ENCODE results near the gene IL1RAPL2.

IL1RAPL2 gene

DNA sequence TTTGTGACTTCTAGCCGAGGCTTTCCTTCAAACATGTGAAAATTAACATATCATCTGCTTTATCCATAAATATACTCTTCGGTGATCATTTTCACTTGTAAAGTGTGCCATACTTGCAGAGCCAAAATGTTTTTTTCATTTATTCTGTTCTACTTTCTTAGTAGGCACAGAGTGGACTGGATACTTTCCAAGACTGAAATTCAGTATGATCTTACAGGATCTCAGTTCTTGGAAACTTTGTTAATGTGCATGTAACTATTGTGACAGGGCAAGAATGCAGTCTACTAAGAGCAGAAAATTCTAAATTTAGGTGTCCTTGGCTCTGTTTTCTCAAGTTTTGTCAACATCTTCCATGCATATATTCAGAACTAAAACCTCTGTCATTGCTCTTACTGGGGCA is 369.6 kb downstream of the IL1RAPL2 start:
- no peak for DNase-seq (ENCODE audit: low read depth)
- TF ChIP-seq, protein P1, sequence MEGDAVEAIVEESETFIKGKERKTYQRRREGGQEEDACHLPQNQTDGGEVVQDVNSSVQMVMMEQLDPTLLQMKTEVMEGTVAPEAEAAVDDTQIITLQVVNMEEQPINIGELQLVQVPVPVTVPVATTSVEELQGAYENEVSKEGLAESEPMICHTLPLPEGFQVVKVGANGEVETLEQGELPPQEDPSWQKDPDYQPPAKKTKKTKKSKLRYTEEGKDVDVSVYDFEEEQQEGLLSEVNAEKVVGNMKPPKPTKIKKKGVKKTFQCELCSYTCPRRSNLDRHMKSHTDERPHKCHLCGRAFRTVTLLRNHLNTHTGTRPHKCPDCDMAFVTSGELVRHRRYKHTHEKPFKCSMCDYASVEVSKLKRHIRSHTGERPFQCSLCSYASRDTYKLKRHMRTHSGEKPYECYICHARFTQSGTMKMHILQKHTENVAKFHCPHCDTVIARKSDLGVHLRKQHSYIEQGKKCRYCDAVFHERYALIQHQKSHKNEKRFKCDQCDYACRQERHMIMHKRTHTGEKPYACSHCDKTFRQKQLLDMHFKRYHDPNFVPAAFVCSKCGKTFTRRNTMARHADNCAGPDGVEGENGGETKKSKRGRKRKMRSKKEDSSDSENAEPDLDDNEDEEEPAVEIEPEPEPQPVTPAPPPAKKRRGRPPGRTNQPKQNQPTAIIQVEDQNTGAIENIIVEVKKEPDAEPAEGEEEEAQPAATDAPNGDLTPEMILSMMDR (conservative IDR thresholded peaks at IDR 0.05; ENCODE audit: low read depth, low read length): no peak
- no peak overlapping the region for H3K4me3 ChIP-seq (ENCODE audit: low read length)

DNA sequence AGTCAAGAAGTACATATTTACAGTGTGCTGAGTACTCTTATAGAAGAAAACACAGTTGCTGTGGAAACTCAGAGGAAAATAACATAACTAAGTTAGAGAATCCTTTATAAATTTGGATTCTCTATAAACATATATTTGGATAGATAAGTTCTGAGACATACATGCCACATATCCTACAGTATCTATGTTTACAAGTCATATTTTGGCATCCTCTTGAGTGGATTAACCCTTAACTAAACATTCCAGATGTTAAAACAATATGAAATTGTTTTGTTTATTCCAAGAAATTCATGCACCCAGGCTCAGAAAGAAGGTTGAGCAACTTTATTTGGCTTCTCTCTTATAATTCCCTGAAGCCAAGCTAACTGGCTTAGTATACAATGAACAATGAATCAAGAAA is 387.3 kb downstream of the IL1RAPL2 start:
- DNase-seq (ENCODE audit: low read depth): no peak
- H3K4me3 ChIP-seq (ENCODE audit: low read length): no peak overlapping the region
- TF ChIP-seq, protein P1 (conservative IDR thresholded peaks at IDR 0.05; ENCODE audit: low read depth, low read length): no peak

DNA sequence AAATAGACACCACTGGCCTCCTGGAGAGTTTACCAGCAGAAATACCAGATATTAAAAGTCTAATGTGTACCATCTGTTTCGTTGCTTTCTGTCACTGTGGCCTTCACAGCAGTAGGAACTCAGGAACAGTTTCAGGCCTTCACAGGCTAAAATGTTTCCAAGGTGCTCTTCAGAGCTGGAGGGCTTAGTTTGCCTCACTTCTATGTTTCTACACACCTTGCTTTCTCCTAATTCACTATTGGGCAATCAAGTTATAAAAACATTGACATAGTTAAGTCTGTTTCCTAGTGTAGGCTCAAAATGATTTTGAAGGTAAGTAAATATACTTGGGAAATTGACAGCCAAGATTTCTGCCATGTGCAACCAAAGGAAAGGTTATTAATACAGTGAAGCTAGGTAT is 395.9 kb downstream of the IL1RAPL2 start:
- no peak overlapping the region for H3K4me3 ChIP-seq (ENCODE audit: low read length)
- TF ChIP-seq, protein P1 (conservative IDR thresholded peaks at IDR 0.05; ENCODE audit: low read depth, low read length): no peak
- DNase-seq (ENCODE audit: low read depth): no peak

DNA sequence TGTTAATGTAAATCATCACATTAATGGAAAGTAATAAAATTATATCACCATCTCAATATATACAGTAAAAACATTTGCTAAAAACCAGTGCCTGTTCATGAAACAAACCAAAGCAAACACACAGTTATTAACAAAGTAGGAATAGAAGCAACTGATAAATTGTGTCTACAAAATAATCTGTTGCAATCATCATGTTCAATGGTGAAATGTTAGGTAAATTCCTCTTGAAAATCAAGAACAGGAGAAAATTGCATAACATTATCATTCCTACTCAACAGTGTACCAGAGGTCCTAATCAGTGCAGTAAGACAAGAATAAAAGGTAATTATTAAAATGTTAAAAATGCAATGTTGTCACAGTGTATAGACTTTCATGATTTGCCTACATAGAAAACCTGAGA is 402.2 kb downstream of the IL1RAPL2 start:
- no peak for DNase-seq (ENCODE audit: low read depth)
- TF ChIP-seq, protein P1 (conservative IDR thresholded peaks at IDR 0.05; ENCODE audit: low read depth, low read length): no peak
- no peak overlapping the region for H3K4me3 ChIP-seq (ENCODE audit: low read length)

DNA sequence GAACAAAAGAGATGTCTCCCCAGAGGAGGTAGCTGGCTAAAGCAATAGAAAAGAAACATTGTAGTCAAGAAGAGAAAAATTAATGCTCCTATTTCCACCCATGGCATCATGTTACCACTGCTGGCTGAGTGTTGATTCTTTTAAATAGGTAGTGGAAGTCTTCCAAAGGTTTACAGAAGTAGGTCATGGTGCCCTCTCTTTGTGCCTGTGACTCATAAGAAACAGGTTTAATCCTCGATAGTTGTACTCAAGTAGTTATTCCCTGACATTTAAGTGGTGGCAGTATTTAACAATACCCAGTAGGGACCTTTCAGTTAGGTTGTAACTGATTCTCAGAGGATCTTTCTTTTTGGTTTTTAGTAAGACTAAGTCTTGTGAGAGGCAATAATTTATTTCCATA is 406.7 kb downstream of the IL1RAPL2 start:
- H3K4me3 ChIP-seq (ENCODE audit: low read length): no peak overlapping the region
- TF ChIP-seq, protein P1 (conservative IDR thresholded peaks at IDR 0.05; ENCODE audit: low read depth, low read length): no peak
- peak; percentile 25 for DNase-seq (ENCODE audit: low read depth)

DNA sequence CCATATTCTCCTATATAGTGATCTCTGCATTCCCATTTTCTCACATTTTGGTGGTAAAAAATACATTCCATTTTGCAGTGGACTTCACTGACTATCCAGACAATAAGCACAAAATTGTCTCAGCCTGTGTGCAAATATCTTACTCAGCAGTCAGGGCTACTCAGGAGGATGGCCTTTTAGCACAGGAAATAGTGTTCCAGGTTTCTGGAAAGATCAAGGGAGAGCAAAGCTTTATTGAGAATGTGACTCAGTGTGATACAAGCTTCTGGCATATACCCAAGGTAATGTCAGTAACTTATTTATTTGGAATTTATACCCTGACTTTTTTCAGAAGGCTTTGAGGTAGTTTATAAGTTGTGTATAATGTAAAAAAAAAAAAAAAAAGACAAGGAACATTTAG is 421.1 kb downstream of the IL1RAPL2 start:
- DNase-seq (ENCODE audit: low read depth): peak; percentile 13
- TF ChIP-seq, protein P1 (conservative IDR thresholded peaks at IDR 0.05; ENCODE audit: low read depth, low read length): no peak
- no peak overlapping the region for H3K4me3 ChIP-seq (ENCODE audit: low read length)

DNA sequence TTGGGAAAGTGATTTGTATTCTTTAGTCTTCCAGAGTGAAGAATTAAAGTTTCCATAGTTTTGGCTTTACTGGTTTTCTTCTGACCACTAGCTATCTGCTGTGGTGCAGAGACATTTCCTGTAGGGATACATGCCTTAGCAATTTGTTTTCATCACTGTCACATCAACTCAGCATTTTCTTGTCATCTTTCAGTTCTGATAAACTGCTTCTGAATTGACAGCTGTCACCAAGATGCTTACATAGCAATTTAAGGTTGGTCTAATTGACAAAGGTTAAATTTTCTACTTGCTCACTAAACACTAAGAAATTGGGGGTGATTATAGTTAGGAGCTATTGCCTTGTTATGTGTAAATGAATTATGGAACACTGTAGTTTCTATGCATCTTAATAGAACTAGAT is 422.0 kb downstream of the IL1RAPL2 start:
- TF ChIP-seq, protein P1 (conservative IDR thresholded peaks at IDR 0.05; ENCODE audit: low read depth, low read length): no peak
- DNase-seq (ENCODE audit: low read depth): no peak
- no peak overlapping the region for H3K4me3 ChIP-seq (ENCODE audit: low read length)

All from retinal pigment epithelial cell (primary cell).